Activated T-helper 1 cell treated with Interleukin-2 at 50 U/mL for 16 hours (primary cell): ENCODE results near the gene TSPAN18.

Source experiments
- DNase-seq: peaks from one replicate; pipeline ENCODE4 v3.0.0-alpha.2; 2020; ENCODE audit warnings: low read depth

Gene TSPAN18

GRCh38 chr11:44726283-44727113 is at the start of gene TSPAN18:
Gene TSPAN18 (plus strand): TSS chr11:44726962. CDS start chr11:44906417, 179,455 bp downstream.
- peak; percentile 8 for DNase-seq

GRCh38 chr11:44680982-44681597 is 45.7 kb upstream of the TSPAN18 start:
- DNase-seq = peak; percentile 62

- DNase-seq = no peak
Measured at GRCh38 chr11:44681698-44682097, 45.1 kb upstream of the TSPAN18 start.

GRCh38 chr11:44684859-44685281 is 41.9 kb upstream of the TSPAN18 start:
- no peak for DNase-seq

- DNase-seq = no peak
Measured at GRCh38 chr11:44687388-44687787, 39.4 kb upstream of the TSPAN18 start.

GRCh38 chr11:44689265-44689664 is 37.5 kb upstream of the TSPAN18 start:
- DNase-seq = no peak

- no peak for DNase-seq
Measured at GRCh38 chr11:44690651-44691050, 36.1 kb upstream of the TSPAN18 start.

- DNase-seq = no peak
Measured at GRCh38 chr11:44692460-44692859, 34.3 kb upstream of the TSPAN18 start.

GRCh38 chr11:44693654-44694119 is 33.1 kb upstream of the TSPAN18 start:
- DNase-seq = no peak

GRCh38 chr11:44694443-44694842 is 32.3 kb upstream of the TSPAN18 start:
- no peak for DNase-seq

- DNase-seq = no peak
Measured at GRCh38 chr11:44695169-44695833, 31.5 kb upstream of the TSPAN18 start.

- no peak for DNase-seq
Measured at GRCh38 chr11:44698252-44698912, 28.4 kb upstream of the TSPAN18 start.

GRCh38 chr11:44699497-44700408 is 27.0 kb upstream of the TSPAN18 start:
- DNase-seq = no peak

GRCh38 chr11:44701276-44701675 is 25.5 kb upstream of the TSPAN18 start:
- DNase-seq = no peak

- no peak for DNase-seq
Measured at GRCh38 chr11:44702889-44703288, 23.9 kb upstream of the TSPAN18 start.

GRCh38 chr11:44707094-44707493 is 19.7 kb upstream of the TSPAN18 start:
- no peak for DNase-seq

GRCh38 chr11:44708009-44708408 is 18.8 kb upstream of the TSPAN18 start:
- no peak for DNase-seq

GRCh38 chr11:44708523-44709280 is 18.1 kb upstream of the TSPAN18 start:
- DNase-seq = no peak

- DNase-seq = no peak
Measured at GRCh38 chr11:44709281-44709562, 17.5 kb upstream of the TSPAN18 start.

GRCh38 chr11:44709966-44710365 is 16.8 kb upstream of the TSPAN18 start:
- no peak for DNase-seq
